Stimulated activated CD4-positive, alpha-beta T cell treated with anti-CD3 and anti-CD28 coated beads, Interleukin-4, amount 100 ng/mL, for 48 hours (primary cell): ENCODE data around the gene HOXD3.

Source experiments
- DNase-seq, 2 donors: peaks; one replicate each; pipeline ENCODE4 v3.0.0-alpha.2; 2020; ENCODE audit warnings: low read depth in 2 of 2

Gene HOXD3

DNA sequence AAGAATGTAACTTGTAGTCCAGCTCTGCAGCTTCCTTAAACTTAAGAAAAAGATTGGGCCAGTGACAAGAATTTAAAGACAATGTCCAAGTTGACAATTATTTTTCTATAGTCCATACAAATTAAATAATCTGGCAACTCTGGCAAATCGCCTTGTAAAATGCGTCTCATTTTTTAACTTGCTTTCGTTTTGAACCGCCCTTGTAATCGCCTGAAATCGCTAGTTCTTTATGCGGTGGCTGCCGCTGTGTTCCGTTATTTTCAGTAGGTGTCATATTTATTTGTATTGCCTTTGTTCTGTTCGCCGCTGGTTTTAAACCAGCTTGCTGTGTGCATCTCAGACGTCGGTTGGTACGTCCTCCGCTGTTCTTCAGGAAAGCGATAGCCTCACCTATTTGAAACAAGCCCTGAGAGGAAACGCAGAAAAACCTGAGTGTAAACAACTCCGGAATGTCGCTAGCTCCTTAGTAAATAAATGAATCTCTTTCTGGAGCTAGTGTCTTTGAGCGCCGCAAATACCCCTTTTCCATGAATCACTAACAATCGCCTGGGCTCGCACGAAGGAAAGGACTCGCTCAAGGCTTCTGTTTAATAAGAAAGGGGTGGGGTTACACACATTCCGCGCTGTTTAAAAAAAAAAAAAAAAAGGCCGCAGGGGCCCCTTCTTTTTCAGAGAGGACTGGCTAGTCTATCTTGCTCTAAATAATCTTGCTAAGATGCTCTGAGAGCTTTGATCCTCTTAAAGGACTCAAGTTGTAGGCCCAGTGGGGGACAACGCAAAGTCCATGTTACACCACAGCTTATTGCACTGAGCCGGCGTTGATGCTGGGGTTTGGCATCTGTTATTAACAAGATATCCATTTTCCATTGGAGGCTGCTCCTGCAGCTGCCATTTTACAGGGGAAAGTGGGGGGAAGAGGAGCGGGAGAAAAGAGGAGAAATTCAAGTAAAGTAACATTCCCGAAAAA lies 24.6 kb upstream of the HOXD3 start:
- no peak for DNase-seq

- no peak for DNase-seq
These were observed 23.7 kb upstream of the HOXD3 start for GRCh38 chr2:176133389-176133788.

DNA sequence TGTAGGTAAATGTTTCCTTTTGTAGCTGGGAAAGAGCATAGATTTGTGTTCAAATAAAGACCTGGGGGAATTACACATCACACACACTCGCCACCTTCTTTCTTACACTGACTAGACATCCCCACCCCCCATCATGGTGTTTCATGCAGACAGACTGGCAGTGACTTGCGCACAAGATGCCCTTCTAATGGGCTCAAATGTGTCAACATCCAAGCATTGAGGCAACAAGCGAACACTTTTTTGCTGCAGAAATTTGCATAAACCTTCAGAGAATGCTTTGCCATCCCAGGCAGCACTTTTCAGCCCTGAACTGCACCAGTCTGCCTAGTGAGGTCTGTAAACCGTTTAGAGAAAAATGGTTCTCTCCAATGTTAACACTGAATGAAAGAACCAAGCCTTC lies 23.1 kb upstream of the HOXD3 start:
- DNase-seq: no peak

DNA sequence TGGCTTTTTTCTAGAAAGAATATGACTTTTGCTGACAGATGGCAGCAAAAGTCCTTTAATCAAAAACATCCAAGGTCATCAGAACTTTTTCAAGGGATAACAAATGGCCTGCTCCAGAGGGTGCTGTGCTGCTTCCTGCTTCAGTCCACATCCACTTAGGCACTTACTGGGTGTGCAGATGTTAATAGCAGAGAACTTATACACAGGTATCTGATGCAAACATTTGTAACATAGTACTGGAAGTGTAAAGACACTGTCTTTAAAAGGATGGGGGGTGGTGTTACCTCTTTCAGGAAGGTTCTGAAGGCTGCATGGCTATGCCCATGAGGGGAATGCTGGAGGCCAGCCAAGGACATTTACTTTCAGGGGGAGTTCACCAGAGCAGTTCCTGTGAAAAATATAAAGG lies 22.1 kb upstream of the HOXD3 start:
- no peak for DNase-seq

- no peak for DNase-seq
These were observed 20.5 kb upstream of the HOXD3 start for GRCh38 chr2:176136374-176137251.

GRCh38 chr2:176137252-176137580 lies 19.9 kb upstream of the HOXD3 start:
- DNase-seq: no peak

- DNase-seq: no peak
These were observed 19.2 kb upstream of the HOXD3 start for GRCh38 chr2:176137906-176138305.

DNA sequence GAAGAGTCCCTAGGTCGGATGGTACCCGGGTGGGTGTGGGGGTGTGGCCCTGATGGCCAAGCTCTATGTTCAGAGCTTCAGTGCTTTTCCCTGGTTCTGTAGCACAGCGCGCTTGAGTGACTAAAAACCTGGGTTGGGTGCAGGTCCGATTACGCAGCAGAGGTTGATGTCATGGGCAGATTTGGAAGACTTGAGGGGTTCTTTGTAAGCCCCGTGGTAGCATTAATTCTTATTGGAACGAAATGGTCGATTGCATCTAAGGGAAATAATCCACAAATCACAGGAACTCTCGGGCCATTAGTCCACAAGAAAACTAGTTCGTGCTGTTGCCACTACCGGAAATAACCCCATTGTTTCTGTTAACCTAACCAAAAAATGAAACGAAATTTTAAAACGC lies 18.6 kb upstream of the HOXD3 start:
- no peak for DNase-seq

DNA sequence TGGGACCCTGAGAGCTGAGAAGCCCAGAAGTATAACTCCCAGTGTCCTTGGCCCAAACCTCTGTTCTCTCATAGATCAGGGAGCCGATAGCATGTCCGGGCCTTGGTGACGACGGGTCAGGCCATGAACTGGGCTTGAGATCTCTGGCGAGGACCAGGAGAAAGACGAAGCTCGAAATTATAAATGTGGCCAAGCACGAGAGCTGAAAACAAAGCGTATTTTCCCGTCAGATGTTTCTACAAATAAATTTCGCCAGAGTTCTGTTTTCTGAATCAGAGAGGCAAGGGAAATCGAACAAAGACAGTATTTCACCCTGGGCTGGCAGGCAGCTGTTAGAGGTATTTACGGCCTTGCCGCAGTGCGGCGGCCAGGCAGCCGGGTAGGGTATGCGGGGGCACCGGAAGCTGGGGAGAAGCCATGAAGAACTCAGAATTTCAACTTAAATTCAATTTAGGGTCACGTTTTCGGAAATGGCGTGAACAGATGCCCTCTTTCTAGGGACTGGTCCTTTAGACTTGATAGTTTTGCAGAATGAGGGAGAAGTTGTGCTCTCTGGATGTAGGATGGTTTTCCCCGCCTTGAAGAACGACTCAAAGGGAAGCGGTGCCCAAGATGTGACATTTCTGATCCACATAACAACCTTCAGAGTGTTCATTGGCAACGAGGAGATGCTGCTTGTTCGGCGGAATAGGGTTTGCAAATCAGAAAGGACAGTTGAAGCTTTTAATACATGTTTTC lies 18.0 kb upstream of the HOXD3 start:
- no peak for DNase-seq

GRCh38 chr2:176139661-176140512 lies 17.2 kb upstream of the HOXD3 start:
- DNase-seq: no peak

- peak; percentile 52 to 66 for DNase-seq
These were observed 16.4 kb upstream of the HOXD3 start for GRCh38 chr2:176140513-176141317.

- no peak for DNase-seq
These were observed 14.8 kb upstream of the HOXD3 start for GRCh38 chr2:176142281-176142680.

DNA sequence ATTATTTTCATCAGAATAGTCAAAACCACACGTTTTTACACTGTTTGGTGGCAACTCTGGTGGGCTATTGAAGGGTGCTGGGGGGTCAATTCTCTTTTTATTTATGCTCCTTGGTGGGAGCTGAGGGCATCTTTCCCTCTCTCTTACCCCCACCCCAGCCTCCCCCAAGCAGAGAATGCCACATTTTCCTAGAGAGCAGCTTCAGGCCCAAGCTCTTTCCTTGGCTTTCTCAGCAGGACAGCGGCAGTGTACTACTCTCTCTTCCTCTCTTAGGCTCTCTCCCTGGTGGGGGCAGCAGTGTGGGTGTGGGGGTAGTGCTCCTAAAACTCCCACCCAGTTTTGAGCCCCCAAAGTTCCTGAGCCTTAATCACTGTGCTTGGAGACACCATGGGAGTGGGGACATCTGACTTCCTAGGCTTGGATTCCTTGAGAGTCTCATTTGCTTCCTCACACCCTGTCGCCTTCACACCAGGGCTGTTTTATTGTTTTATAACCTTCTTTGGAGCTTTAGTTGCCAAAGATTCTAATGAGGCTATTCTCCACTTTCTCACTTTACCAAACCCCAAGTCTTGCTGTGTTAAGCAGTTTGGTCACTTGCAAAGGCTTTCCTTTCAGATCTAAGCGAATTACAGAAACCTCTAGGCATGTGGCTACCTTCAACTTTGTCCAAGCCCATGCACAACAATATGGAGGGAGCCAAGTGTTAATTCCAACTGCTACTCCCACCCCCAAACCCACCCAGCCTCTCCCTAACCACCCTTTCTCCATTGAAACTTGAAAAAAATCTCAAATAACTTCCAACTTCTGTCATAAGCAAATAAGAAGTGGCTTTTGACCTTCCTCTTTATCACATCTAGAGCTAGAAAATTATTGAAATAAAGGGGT lies 11.8 kb upstream of the HOXD3 start:
- DNase-seq: no peak

- DNase-seq: no peak
These were observed 11.0 kb upstream of the HOXD3 start for GRCh38 chr2:176146101-176146500.

DNA sequence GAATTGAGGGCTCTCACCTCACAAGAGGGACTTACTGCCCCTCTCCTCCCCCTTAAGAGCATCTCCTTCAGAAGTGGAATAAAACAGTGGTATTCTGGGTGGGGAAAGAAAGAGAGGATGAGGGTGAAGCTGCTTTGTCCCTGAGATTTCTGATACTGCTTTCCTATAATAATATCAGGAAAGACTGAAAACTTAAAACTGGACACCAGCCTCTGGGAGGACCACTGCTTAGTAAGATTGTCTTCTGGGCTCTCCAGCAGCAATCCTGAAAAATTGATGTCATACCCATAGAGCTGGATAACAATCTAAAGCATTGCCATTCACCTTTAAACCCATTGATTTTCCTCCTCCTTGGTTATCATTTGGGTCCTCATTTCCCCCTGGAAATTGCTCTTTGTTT lies 10.5 kb upstream of the HOXD3 start:
- no peak for DNase-seq

GRCh38 chr2:176147210-176147799 lies 9.8 kb upstream of the HOXD3 start:
- DNase-seq: no peak

DNA sequence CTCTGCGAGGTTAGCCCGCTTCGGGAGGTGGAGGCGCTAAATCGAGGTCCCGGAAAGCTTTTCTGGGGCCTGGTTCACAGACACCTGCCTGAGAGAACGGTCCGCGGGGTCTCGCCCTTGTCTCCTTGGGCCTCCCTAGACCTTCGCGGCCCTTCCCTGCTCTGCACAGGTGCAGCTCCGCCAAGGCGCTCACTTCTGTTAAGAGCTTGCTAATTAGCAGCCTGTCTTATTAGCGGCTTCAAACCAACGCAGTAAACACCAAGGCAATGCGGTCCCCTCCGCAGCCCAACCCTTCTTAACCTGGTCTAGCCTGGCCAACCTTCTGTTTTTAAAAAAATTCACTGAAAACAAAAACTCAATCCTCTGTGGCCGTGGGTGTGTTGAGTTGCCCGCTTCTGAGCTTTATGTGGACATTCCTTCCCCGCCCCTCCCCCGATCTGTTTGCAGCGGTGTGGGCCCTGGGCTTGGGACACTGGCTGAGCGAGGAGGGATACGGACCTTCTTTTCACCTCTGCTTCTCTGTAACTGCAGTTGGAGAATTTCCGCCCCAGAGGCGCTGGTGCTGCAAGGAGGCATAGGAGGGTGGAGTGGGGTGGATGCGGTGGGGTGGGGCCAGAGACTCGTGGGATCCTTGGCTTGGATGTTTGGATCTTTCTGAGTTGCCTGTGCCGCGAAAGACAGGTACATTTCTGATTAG lies 9.2 kb upstream of the HOXD3 start:
- DNase-seq: no peak

DNA sequence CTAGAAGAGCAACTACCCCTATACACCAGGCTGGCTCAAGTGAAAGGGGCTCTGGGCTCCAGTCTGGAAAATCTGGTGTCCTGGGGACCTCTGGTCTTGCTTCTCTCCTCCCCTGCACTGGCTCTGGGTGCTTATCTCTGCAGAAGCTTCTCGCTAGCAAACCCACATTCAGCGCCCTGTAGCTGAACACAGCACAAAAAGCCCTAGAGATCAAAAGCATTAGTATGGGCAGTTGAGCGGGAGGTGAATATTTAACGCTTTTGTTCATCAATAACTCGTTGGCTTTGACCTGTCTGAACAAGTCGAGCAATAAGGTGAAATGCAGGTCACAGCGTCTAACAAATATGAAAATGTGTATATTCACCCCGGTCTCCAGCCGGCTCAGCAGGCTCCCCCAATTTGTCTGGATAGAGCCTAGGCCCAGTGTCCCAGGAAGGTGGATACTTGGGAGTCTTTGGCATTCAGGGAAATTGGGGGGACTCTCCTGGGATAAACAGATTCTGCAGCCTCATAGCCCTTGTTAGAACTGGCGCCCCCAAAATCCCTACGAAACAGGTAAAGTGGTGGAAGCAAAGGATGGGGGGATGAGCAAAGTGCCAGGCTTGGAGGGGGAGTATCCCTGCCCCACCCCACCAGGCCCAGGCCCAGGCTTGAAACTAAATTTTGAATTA lies 8.2 kb upstream of the HOXD3 start:
- no peak for DNase-seq
